ENCODE data around the gene LRRC9. TPM values are rescaled to one million over a fixed set of nuclear protein-coding genes. Genes with fewer than 3 reads are reported as not detected.

Gene LRRC9
- total RNA-seq, 2 experiments from 2014 or later, result not detected

DNA sequence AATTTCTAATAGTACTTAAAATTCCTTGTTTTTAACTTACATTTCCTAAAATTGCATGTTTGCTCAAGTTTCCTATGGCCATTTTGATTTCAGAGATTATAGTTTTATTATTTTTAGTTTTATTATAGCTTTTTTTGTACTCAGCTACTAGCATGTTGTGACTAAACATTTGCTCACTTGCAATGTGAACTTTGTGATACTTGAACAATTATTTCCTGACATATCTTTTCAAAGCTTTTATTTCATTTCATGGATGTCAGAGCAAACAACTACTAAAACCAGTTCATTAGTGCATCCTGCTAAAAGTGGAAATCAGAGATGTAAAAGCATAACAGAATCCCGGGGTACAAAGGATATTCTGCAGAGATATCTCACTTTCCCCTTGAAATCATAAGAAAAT is 138.1 kb downstream of the LRRC9 start:
- intact Hi-C loops (cut with DNase I, micrococcal nuclease), result no loop called here
- no peaks in the 10 kb centered on the region for H3K9me3 Mint-ChIP-seq
- no peaks in the 10 kb centered on the region for H3K4me1 Mint-ChIP-seq (ENCODE audit: low read depth)
- H3K4me3 Mint-ChIP-seq, result no peak overlapping the region
- CTCF ChIA-PET, result interaction anchor here (0.8 kb wide), 1 partner anchor 107 kb away, joined by 3 read pairs; the partner anchor contains the start of gene DHRS7
- POLR2A ChIA-PET, result no interaction called here
- ATAC-seq (ENCODE audit: poor library complexity) (no peak), DNase-seq (no peak)
- H3K27me3 ChIP-seq (ENCODE audit: control insufficient read depth in 1 of 2, insufficient read depth in 2 of 2, low read length in 2 of 2), result peaks cover 3 to 5% of the 10 kb centered on the region in 2 experiments
- H3K27me3 Mint-ChIP-seq, result peaks cover 25% of the 10 kb centered on the region
- no peak overlapping the region for H3K27ac ChIP-seq (ENCODE audit: low read depth in 1 of 2, low read length in 2 of 2)
- no peaks in the 10 kb centered on the region for H3K4me1 ChIP-seq (ENCODE audit: insufficient read depth, low read length)
- no peaks in the 10 kb centered on the region for H3K36me3 ChIP-seq (ENCODE audit: insufficient read depth, low read length)
- no peaks in the 10 kb centered on the region for H3K9me3 ChIP-seq (ENCODE audit: control insufficient read depth in 1 of 2, insufficient read depth in 1 of 2, low read length in 2 of 2)
- no peaks in the 10 kb centered on the region for H3K36me3 Mint-ChIP-seq (ENCODE audit: low read depth)
- H3K27ac Mint-ChIP-seq, result no peak overlapping the region
- no peak overlapping the region for H3K4me3 ChIP-seq (ENCODE audit: low read length)
- no peak for TF ChIP-seq CTCF (IDR thresholded peaks at IDR 0.05)

DNA sequence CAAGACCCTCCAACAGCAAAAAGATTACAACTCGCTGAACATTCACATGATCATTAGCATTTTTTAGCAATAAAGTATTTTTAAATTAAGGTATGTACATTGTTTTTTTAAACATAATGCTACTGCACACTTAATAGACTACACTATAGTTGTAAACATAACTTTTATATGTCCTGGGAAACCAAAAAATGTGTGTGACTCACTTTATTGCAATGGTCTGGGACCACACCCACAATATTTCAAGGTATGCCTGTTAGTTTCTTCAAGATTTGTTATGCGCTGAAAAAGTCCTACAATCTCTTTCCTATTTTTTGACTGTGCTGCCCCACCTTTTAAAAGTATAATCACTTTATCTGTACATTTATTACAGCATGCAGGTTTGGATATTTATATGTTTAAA is 141.4 kb downstream of the LRRC9 start:
- H3K4me1 Mint-ChIP-seq (ENCODE audit: low read depth), result no peaks in the 10 kb centered on the region
- Histone ChIP-seq H3K27me3 (ENCODE audit: control insufficient read depth in 1 of 2, insufficient read depth in 2 of 2, low read length in 2 of 2) (peaks cover 0 to 3% of the 10 kb centered on the region in 2 experiments), H3K4me1 (ENCODE audit: insufficient read depth, low read length) (no peaks in the 10 kb centered on the region), H3K4me3 (ENCODE audit: low read length) (no peak overlapping the region), H3K27ac (ENCODE audit: low read depth in 1 of 2, low read length in 2 of 2) (no peak overlapping the region), H3K36me3 (ENCODE audit: insufficient read depth, low read length) (no peaks in the 10 kb centered on the region), H3K9me3 (ENCODE audit: control insufficient read depth in 1 of 2, insufficient read depth in 1 of 2, low read length in 2 of 2) (no peaks in the 10 kb centered on the region)
- ChIA-PET CTCF (interaction anchor here (1.0 kb wide), 1 partner anchor 123 kb away, joined by 3 read pairs; no protein-coding TSS in a partner anchor), POLR2A (no interaction called here)
- no peak for DNase-seq
- intact Hi-C loops (cut with DNase I, micrococcal nuclease), result loop anchor here in 1 of 2 experiments (10.0 kb wide), 3 partner anchors 273 to 1193 kb away; no protein-coding TSS in a partner anchor
- H3K27ac Mint-ChIP-seq, result no peak overlapping the region
- no peaks in the 10 kb centered on the region for H3K9me3 Mint-ChIP-seq
- TF ChIP-seq CTCF (IDR thresholded peaks at IDR 0.05), result no peak
- H3K27me3 Mint-ChIP-seq, result peaks cover 18% of the 10 kb centered on the region
- no peaks in the 10 kb centered on the region for H3K36me3 Mint-ChIP-seq (ENCODE audit: low read depth)
- no peak for ATAC-seq (ENCODE audit: poor library complexity)
- no peak overlapping the region for H3K4me3 Mint-ChIP-seq

GRCh38 chr14:60064491-60065072 is 144.6 kb downstream of the LRRC9 start:
- ChIA-PET CTCF (interaction anchor here (1.0 to 1.7 kb wide), 5 partner anchors 26 to 120 kb away, joined by 3 to 6 read pairs (median 5); partner anchors contain the start of gene DHRS7), POLR2A (interaction anchor here (0.6 to 1.6 kb wide), 2 partner anchors 27 kb away, joined by 3 to 5 read pairs; partner anchors contain the start of gene PCNX4)
- Mint-ChIP-seq H3K9me3 (no peaks in the 10 kb centered on the region), H3K27ac (no peak overlapping the region), H3K27me3 (peaks cover 18% of the 10 kb centered on the region), H3K36me3 (ENCODE audit: low read depth) (no peaks in the 10 kb centered on the region), H3K4me3 (no peak overlapping the region), H3K4me1 (ENCODE audit: low read depth) (no peaks in the 10 kb centered on the region)
- peak; percentile 65 for TF ChIP-seq CTCF (IDR thresholded peaks at IDR 0.05)
- DNase-seq (peak in 3 of 14 experiments; percentile 60 to 65 (median 60)), ATAC-seq (ENCODE audit: poor library complexity) (peak; percentile 41)
- Histone ChIP-seq H3K4me3 (ENCODE audit: low read length) (no peak overlapping the region), H3K36me3 (ENCODE audit: insufficient read depth, low read length) (no peaks in the 10 kb centered on the region), H3K9me3 (ENCODE audit: control insufficient read depth in 1 of 2, insufficient read depth in 1 of 2, low read length in 2 of 2) (no peaks in the 10 kb centered on the region), H3K27me3 (ENCODE audit: control insufficient read depth in 1 of 2, insufficient read depth in 2 of 2, low read length in 2 of 2) (peaks cover 0 to 3% of the 10 kb centered on the region in 2 experiments), H3K27ac (ENCODE audit: low read depth in 1 of 2, low read length in 2 of 2) (no peak overlapping the region), H3K4me1 (ENCODE audit: insufficient read depth, low read length) (no peaks in the 10 kb centered on the region)
- intact Hi-C loops (cut with DNase I, micrococcal nuclease), result loop anchor here (1.0 to 10.0 kb wide), 6 partner anchors 97 to 1190 kb away; no protein-coding TSS in a partner anchor
